ENCODE results near the gene ZNF385C.

DNA sequence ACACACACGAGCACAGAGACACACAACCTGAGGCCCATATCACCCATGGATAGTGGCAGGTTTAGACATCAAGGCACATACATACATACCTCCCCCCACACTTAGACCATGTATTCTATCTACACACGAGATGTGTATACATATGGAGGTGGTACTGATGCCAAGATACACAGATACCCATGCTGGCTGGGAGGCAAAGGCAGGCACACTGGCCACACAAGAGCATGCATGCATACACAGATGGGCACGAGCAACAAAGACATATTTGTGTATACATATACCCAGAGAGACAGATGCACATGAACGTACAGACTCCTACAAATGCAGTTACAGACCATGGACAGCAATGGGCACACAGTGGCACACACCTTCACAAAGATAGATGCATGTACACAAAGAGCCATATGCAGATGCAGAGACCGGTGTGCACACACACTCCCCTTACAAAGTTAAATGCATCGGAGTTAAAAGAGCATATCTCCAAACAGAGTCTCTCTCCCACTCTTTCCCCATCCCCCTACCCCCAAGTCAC is 45.9 kb downstream of the ZNF385C start:
- TF ChIP-seq POLR2AphosphoS5 (IDR thresholded peaks at IDR 0.05; ENCODE audit: low read depth, low read length) (no peak), SPI1 (IDR thresholded peaks at IDR 0.05; ENCODE audit: low read depth, low read length) (no peak), POLR2A (IDR thresholded peaks at IDR 0.05; ENCODE audit: low read depth, low read length) (no peak), TAF1 (IDR thresholded peaks at IDR 0.05; ENCODE audit: low read depth, low read length) (no peak), PAX5 (IDR thresholded peaks at IDR 0.05; ENCODE audit: insufficient read depth, low read length, severe bottlenecking) (no peak), POU2F2 (IDR thresholded peaks at IDR 0.05; ENCODE audit: low read depth, low read length) (no peak)

All from GM12891 (cell line).